Measurements from ENCODE around the gene PRRT1.

DNA sequence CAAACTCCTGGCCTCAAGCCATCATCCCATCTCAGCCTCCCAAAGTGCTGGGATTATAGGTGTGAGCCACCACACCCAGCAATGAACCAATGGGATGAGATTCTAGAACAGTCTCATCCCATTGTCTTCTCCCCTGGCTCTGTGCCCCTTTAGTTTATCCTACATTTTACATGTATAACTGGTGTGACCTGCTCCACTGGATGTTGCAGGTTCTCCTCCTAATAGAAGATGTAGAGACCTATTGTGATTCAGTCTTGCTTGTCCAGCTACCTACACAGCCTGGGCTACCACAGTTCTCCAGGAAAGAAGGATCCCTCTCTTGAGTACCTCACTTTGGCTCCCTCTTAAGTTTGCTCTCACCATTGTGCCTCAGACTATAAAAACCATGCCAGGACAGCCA lies 19.6 kb downstream of the PRRT1 start:
- TF ChIP-seq, protein P1, sequence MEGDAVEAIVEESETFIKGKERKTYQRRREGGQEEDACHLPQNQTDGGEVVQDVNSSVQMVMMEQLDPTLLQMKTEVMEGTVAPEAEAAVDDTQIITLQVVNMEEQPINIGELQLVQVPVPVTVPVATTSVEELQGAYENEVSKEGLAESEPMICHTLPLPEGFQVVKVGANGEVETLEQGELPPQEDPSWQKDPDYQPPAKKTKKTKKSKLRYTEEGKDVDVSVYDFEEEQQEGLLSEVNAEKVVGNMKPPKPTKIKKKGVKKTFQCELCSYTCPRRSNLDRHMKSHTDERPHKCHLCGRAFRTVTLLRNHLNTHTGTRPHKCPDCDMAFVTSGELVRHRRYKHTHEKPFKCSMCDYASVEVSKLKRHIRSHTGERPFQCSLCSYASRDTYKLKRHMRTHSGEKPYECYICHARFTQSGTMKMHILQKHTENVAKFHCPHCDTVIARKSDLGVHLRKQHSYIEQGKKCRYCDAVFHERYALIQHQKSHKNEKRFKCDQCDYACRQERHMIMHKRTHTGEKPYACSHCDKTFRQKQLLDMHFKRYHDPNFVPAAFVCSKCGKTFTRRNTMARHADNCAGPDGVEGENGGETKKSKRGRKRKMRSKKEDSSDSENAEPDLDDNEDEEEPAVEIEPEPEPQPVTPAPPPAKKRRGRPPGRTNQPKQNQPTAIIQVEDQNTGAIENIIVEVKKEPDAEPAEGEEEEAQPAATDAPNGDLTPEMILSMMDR (IDR thresholded peaks at IDR 0.05): no peak
- no peak for TF ChIP-seq ZFX (IDR thresholded peaks at IDR 0.05; ENCODE audit: borderline replicate concordance)

All from 22Rv1 (cell line).